ENCODE data around the gene NBPF20. TPM values are rescaled to one million over a fixed set of nuclear protein-coding genes. Genes with fewer than 3 reads are reported as not detected.
"Not testable (repeated sequence)": the region's sequence is repeated elsewhere in the genome, so short reads cannot be mapped to it uniquely, and the experiment has no call there.

NBPF20 gene
- polyA plus RNA-seq, 1 of the 3 experiments (the other 2 are of a cell fraction), result 2.0 TPM

DNA sequence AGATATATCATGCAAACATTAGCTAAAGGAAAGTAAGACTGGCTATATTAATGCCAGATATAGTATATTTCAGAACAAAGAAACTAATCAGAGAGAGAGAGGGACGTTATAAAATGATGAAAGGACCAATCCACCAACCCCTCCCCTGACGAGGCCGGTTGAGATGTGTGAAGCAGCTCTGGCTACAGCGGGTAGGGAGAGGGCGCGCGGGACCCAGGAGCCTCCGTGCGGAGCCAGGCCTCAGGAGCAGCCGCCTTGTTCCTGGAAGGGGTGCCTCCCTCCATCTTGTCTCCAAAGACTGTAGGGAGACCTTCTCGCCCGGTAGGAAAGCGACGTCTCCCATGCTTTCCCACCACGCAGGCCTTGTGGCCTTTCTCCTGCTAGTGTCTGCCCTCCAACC is 5.4 kb upstream of the NBPF20 start:
- CTCF ChIA-PET; H3K9ac ChIP-seq; H3K9me3 ChIP-seq; H3F3A ChIP-seq (replicated peaks; ENCODE audit: insufficient read depth); H3K36me3 ChIP-seq (replicated peaks in 1 of 2; ENCODE audit: control insufficient read depth in 1 of 2, insufficient read depth in 2 of 2, low read length in 1 of 2); H3K9me2 ChIP-seq; H3K4me1 ChIP-seq (ENCODE audit: control insufficient read depth in 1 of 2, insufficient read depth in 2 of 2, low read depth in 1 of 2, low read length in 1 of 2); H4K20me1 ChIP-seq (ENCODE audit: insufficient read depth); H3K27me3 ChIP-seq (ENCODE audit: insufficient read depth); H3K4me2 ChIP-seq; H3K4me3 ChIP-seq (ENCODE audit: low read depth in 2 of 2, low read length in 1 of 2); H3K27ac ChIP-seq (ENCODE audit: low read depth in 2 of 2, low read length in 1 of 2); POLR2A ChIA-PET; DNase-seq; H2AFZ ChIP-seq (ENCODE audit: low read depth); H3K79me2 ChIP-seq (ENCODE audit: insufficient read depth): not testable (repeated sequence)
- 79% methylated on average over 6 of the region's 15 CpGs for WGBS (ENCODE audit: low lambda C conversion rate)

DNA sequence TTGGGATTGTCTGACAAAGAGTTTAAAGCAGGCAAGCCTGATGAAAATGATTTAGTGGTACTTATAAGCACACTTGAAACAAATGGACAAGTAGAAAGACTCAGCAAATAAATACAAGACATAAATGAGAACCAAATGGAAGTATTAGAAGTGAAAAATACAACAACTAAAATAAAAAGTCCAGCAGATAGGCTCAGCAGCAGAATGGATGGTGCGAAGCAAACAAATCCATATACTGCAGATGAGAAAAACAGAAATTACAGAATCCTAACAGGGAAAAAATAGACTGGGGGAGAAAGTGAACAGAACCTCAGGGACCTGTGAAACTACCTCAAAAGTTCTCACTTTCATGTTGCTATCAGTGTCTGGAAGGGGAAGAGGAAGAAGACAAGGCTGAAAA is 3.9 kb upstream of the NBPF20 start:
- H3K79me2 ChIP-seq (ENCODE audit: insufficient read depth); H3K27ac ChIP-seq (ENCODE audit: low read depth in 2 of 2, low read length in 1 of 2); POLR2A ChIA-PET; CTCF ChIA-PET; H3K9me3 ChIP-seq; H3K4me1 ChIP-seq (ENCODE audit: control insufficient read depth in 1 of 2, insufficient read depth in 2 of 2, low read depth in 1 of 2, low read length in 1 of 2); H2AFZ ChIP-seq (ENCODE audit: low read depth); H3F3A ChIP-seq (replicated peaks; ENCODE audit: insufficient read depth); H3K4me3 ChIP-seq (ENCODE audit: low read depth in 2 of 2, low read length in 1 of 2); H3K9ac ChIP-seq; DNase-seq; H3K27me3 ChIP-seq (ENCODE audit: insufficient read depth); H4K20me1 ChIP-seq (ENCODE audit: insufficient read depth); H3K4me2 ChIP-seq; H3K36me3 ChIP-seq (replicated peaks in 1 of 2; ENCODE audit: control insufficient read depth in 1 of 2, insufficient read depth in 2 of 2, low read length in 1 of 2); H3K9me2 ChIP-seq: not testable (repeated sequence)
- WGBS (ENCODE audit: low lambda C conversion rate), result 68% methylated on average over 1 of the region's 1 CpG

DNA sequence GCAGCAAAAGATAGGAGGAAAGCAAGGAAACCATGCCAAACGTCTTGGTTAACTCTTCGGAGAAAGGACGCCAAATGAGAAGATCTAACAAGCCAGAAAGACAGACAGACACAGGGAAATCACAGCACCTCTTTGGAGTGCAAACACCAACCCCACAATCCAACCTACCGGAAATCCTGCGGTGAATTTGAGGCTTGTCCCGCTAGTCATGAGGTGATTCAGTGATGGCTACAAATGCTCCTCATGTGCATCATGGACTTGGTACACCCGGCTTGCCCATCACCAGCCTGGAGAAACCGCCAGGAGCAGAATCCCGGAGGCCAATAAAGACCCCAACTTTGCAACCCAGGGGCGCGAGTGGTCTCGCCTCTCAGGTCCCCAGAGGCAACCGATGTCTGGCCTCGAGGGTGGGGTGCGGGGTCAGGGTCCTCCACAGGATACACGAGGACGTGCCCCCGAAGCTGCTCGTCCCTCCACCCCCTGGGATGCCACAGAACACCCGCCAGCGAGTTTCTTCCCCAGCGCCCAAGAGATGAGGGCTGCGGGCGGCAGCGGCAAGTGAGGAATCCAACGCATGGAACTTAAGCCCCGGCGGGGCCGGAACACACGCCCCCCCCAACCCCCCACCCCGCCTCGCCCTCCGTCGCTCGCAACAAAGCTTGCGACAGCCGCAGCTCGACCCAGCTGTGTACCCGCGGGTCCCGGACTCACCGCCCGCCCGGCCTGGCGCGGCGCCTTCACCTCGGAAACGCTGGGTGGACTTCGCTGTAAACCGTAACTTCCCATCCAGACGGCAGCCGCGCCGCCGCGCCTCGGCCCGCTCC is 579 bp downstream of the NBPF20 start:
- Histone ChIP-seq H3K4me3 (ENCODE audit: low read depth in 2 of 2, low read length in 1 of 2) (peak overlapping the region; percentile 59 to 83), H3K9ac (peak overlapping the region; percentile 54; the same call in 1 of the 2 replicates), H3K4me2 (peak overlapping the region; percentile 94), H2AFZ (ENCODE audit: low read depth) (peak overlapping the region; percentile 99), H3K27ac (ENCODE audit: low read depth in 2 of 2, low read length in 1 of 2) (peak overlapping the region in 1 of 2 experiments; percentile 32; a peak in 3 of 4 replicates)
- TF ChIP-seq, protein P1, sequence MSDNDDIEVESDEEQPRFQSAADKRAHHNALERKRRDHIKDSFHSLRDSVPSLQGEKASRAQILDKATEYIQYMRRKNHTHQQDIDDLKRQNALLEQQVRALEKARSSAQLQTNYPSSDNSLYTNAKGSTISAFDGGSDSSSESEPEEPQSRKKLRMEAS (IDR thresholded peaks at IDR 0.05; ENCODE audit: low read depth), result 0 out of 2 replicates have a peak, but pooled peaks have one; percentile 33
- H3K79me2 ChIP-seq (ENCODE audit: insufficient read depth); H3K36me3 ChIP-seq (replicated peaks in 1 of 2; ENCODE audit: control insufficient read depth in 1 of 2, insufficient read depth in 2 of 2, low read length in 1 of 2); H3K9me3 ChIP-seq; POLR2A ChIA-PET; CTCF ChIA-PET; H3K27me3 ChIP-seq (ENCODE audit: insufficient read depth); H4K20me1 ChIP-seq (ENCODE audit: insufficient read depth); H3K9me2 ChIP-seq; H3F3A ChIP-seq (replicated peaks; ENCODE audit: insufficient read depth); H3K4me1 ChIP-seq (ENCODE audit: control insufficient read depth in 1 of 2, insufficient read depth in 2 of 2, low read depth in 1 of 2, low read length in 1 of 2): not testable (repeated sequence)
- WGBS (ENCODE audit: low lambda C conversion rate), result 6% methylated on average over 18 of the region's 59 CpGs
- peak; percentile 25 for DNase-seq

DNA sequence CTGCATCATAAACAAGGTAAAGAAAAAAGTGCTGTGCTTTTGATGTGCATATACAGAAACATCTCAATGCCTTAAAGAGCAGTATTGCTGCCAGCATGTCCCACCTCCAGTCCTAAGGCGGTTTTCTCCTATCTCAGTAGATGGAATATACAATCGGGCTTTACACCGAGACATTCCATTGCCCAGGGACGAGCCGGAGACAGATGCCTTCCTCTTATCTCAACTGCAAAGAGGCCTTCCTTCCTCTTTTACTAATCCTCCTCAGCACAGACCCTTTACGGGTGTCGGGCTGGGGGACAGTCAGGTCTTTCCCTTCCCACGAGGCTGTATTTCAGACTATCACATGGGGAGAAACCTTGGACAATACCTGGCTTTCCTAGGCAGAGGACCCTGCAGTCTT is 10.3 kb downstream of the NBPF20 start:
- CTCF ChIA-PET; H3K79me2 ChIP-seq (ENCODE audit: insufficient read depth); DNase-seq; H4K20me1 ChIP-seq (ENCODE audit: insufficient read depth); H3K4me3 ChIP-seq (ENCODE audit: low read depth in 2 of 2, low read length in 1 of 2); H3K27me3 ChIP-seq (ENCODE audit: insufficient read depth); H2AFZ ChIP-seq (ENCODE audit: low read depth); H3F3A ChIP-seq (replicated peaks; ENCODE audit: insufficient read depth); H3K36me3 ChIP-seq (replicated peaks in 1 of 2; ENCODE audit: control insufficient read depth in 1 of 2, insufficient read depth in 2 of 2, low read length in 1 of 2); POLR2A ChIA-PET; H3K9ac ChIP-seq; H3K27ac ChIP-seq (ENCODE audit: low read depth in 2 of 2, low read length in 1 of 2); H3K9me3 ChIP-seq; H3K9me2 ChIP-seq; H3K4me2 ChIP-seq; H3K4me1 ChIP-seq (ENCODE audit: control insufficient read depth in 1 of 2, insufficient read depth in 2 of 2, low read depth in 1 of 2, low read length in 1 of 2): not testable (repeated sequence)
- WGBS (ENCODE audit: low lambda C conversion rate), result 88% methylated on average over 6 of the region's 8 CpGs

DNA sequence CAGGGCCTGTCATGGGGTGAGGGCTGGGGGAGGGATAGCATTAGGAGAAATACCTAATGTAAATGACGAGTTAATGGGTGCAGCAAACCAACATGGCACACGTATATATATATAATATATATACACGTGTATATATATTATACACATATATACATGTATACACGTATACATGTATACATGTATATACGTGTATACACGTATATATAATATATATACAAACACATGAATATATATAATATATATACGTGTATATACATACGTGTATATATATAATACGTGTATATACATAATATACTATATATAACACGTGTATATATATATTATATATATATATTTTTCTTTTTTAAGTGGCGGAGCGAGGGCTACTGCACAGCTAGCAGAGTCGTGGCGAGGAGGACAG is 18.1 kb downstream of the NBPF20 start:
- H3K4me3 ChIP-seq (ENCODE audit: low read depth in 2 of 2, low read length in 1 of 2); H4K20me1 ChIP-seq (ENCODE audit: insufficient read depth); POLR2A ChIA-PET; H3K27me3 ChIP-seq (ENCODE audit: insufficient read depth); H3K9me3 ChIP-seq; H3K4me2 ChIP-seq; H2AFZ ChIP-seq (ENCODE audit: low read depth); H3K9ac ChIP-seq; H3F3A ChIP-seq (replicated peaks; ENCODE audit: insufficient read depth); H3K36me3 ChIP-seq (replicated peaks in 1 of 2; ENCODE audit: control insufficient read depth in 1 of 2, insufficient read depth in 2 of 2, low read length in 1 of 2); H3K27ac ChIP-seq (ENCODE audit: low read depth in 2 of 2, low read length in 1 of 2); CTCF ChIA-PET; H3K79me2 ChIP-seq (ENCODE audit: insufficient read depth); H3K9me2 ChIP-seq; H3K4me1 ChIP-seq (ENCODE audit: control insufficient read depth in 1 of 2, insufficient read depth in 2 of 2, low read depth in 1 of 2, low read length in 1 of 2); DNase-seq: not testable (repeated sequence)
- WGBS (ENCODE audit: low lambda C conversion rate), result 95% methylated on average over 14 of the region's 14 CpGs

All from SK-N-SH (cell line).